ENCODE data around the gene MMP20.

The MMP20 gene, protein sequence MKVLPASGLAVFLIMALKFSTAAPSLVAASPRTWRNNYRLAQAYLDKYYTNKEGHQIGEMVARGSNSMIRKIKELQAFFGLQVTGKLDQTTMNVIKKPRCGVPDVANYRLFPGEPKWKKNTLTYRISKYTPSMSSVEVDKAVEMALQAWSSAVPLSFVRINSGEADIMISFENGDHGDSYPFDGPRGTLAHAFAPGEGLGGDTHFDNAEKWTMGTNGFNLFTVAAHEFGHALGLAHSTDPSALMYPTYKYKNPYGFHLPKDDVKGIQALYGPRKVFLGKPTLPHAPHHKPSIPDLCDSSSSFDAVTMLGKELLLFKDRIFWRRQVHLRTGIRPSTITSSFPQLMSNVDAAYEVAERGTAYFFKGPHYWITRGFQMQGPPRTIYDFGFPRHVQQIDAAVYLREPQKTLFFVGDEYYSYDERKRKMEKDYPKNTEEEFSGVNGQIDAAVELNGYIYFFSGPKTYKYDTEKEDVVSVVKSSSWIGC

DNA sequence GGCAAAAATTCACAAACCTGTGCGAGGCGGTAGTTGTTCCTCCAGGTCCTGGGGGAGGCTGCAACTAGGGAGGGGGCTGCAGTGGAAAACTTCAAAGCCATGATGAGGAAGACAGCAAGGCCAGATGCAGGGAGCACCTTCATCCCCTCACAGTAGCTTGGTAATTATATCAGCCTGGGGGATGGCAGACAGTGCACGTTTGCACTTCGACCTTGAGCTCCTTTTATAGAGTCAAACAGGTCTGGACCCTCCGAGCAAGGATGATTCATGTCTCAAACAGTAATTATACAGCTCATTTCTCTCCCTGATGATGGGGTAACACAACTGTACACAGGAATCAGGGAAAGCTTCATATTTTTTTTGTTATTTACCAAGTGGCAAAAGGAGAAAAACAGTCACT lies at the start of gene MMP20:
TSS of gene MMP20 (minus strand) at position 156 of the 400 bp plus-strand sequence. CDS start at position 143, 13 bp downstream.
- DNase-seq (no peak), ATAC-seq (no peak)
- Mint-ChIP-seq H3K27me3 (no peaks in the 10 kb centered on the region), H3K4me3 (no peak within 1 kb of the TSS), H3K9me3 (no peaks in the 10 kb centered on the region), H3K4me1 (no peaks in the 10 kb centered on the region), H3K27ac (no peak within 1 kb of the TSS)

DNA sequence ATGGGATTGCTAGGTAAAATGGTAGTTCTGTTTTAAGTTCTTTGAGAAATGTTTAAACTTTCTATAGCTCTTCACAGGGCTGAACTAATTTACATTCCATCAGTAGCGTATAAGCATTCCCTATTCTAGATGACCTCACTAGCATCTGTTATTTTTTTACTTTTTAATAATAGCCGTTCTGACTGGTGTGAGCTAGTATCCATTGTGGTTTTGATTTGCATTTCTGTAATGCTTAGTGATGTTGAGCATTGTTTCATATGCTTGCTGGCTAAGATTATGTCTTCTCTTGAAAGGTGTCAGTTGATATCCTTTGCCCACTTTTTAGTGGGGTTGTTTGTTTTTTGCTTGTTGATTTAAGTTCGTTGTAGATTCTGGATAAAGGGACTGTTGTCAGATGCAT lies 44.5 kb upstream of the MMP20 start:
- DNase-seq (no peak), ATAC-seq (no peak)
- no peak overlapping the region for H3K27ac Mint-ChIP-seq
- H3K9me3 Mint-ChIP-seq = no peaks in the 10 kb centered on the region
- H3K4me1 Mint-ChIP-seq = peaks cover 5% of the 10 kb centered on the region
- H3K4me3 Mint-ChIP-seq = no peak overlapping the region
- H3K27me3 Mint-ChIP-seq = peaks cover 8% of the 10 kb centered on the region

DNA sequence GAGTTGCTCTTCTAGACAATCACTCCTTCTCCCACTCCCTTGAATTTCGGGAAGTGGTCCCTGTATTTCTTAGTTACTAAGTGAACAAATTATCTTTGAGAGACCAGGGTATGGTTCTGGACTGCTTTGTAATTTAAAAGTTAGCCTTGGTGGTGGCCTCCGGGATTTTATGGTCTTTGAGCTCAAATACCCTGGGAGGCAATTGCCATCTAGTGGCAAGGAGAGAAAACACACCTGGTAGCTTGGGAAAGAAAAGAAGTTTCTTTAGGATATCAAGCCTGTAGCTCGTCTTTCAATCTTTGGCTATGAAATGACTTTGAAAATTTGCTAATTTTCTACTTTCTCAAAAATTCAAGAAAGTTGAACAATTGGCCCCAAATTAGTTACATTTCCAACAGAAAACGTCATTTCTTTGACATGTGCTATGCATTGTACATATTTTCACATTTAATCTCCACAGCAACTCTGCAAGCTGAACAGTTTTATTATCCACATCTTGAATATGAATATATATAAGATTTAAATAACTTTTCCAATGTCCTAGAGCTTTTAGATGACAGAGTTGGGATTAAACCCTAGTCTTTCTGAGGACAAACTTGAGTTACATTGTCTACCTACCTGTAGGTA lies 41.3 kb upstream of the MMP20 start:
- no peaks in the 10 kb centered on the region for H3K9me3 Mint-ChIP-seq
- no peak overlapping the region for H3K4me3 Mint-ChIP-seq
- peaks cover 8% of the 10 kb centered on the region for H3K27me3 Mint-ChIP-seq
- peaks cover 5% of the 10 kb centered on the region for H3K4me1 Mint-ChIP-seq
- no peak overlapping the region for H3K27ac Mint-ChIP-seq
- no peak for ATAC-seq
- peak; percentile 14 to 15 for DNase-seq

DNA sequence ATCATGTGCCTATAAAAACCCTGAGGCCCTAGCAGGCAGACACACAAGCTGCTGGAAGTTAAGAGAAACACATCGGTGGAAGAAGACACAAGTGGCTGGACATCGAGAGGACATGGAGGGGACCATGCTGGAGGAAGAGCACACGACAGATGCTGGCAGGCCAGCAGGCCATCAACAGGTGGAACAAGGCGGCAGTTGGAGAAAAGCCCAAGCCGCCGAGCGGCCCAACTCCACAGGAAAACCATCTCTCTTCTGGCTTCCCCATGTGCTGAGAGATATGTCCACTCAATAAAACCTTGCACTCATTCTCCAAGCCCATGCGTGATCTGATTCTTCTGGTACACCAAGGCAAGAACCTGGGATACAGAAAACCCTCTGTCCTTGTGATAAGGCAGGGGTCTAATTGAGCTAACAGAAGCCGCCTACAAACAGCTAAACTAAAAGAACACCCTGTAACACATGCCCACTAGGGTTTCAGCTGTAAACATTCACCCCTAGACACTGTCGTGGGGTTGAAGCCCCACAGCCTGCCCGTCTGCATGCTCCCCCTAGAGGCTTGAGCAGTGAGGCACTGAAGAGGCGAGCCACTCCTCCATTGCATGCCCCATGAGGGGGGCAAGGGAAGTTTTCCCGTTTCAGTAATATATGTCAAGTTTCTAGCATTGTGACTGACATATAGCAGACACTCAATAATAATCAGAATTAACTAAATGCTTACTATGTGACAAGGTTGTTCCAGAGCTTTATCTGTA lies 39.0 kb upstream of the MMP20 start:
- Mint-ChIP-seq H3K9me3 (no peaks in the 10 kb centered on the region), H3K4me1 (peaks cover 5% of the 10 kb centered on the region), H3K27me3 (peaks cover 8% of the 10 kb centered on the region), H3K4me3 (no peak overlapping the region), H3K27ac (no peak overlapping the region)
- DNase-seq = peak; percentile 7 to 18
- peak; percentile 75 for ATAC-seq

DNA sequence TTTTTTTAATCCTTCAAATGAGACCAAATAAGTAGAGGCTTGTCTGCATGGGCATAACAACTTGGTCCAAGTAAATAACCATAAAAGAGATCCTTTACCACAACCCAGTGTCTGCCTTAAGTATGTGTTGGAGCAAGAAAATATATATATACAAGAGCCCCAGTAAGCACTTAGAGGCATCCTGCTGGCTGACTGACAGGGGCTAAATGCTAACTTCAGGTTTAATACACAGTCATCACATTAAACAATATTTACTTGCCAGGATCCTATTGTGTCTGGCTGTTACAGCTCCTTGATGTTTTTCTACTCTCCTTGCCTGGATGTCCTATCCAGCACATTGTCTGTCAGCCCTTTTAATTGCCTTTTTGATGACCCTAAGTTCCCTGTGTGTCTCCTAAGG lies 37.5 kb upstream of the MMP20 start:
- H3K4me1 Mint-ChIP-seq = peaks cover 5% of the 10 kb centered on the region

DNA sequence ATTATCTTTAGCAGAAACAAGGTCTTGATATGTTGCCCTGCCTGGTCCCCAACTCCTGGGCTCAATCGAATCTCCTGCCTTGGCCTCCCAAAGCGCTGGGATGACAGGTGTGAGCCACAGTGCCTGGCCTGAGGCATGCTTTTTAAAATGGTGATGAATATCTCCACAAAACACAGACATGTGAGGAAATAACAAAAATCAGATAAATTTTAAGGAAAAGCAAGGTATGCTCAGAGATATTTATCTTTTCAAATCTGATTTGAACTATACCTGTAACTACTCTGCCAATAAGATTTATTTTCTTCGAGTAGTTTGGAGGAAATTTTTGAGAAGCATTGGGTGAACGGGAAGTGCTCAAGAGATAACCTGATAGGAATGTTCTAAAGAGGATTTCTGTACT lies 35.9 kb upstream of the MMP20 start:
- H3K27me3 Mint-ChIP-seq = peaks cover 8% of the 10 kb centered on the region
- DNase-seq (no peak), ATAC-seq (no peak)
- no peaks in the 10 kb centered on the region for H3K9me3 Mint-ChIP-seq
- H3K4me3 Mint-ChIP-seq = no peak overlapping the region
- no peak overlapping the region for H3K27ac Mint-ChIP-seq
- H3K4me1 Mint-ChIP-seq = peaks cover 3% of the 10 kb centered on the region

More for the DNA sequence above, 37.5 kb upstream of the MMP20 start:
- no peak for ATAC-seq
- no peaks in the 10 kb centered on the region for H3K9me3 Mint-ChIP-seq
- DNase-seq = no peak
- H3K27me3 Mint-ChIP-seq = peaks cover 8% of the 10 kb centered on the region
- H3K4me3 Mint-ChIP-seq = no peak overlapping the region
- no peak overlapping the region for H3K27ac Mint-ChIP-seq

DNA sequence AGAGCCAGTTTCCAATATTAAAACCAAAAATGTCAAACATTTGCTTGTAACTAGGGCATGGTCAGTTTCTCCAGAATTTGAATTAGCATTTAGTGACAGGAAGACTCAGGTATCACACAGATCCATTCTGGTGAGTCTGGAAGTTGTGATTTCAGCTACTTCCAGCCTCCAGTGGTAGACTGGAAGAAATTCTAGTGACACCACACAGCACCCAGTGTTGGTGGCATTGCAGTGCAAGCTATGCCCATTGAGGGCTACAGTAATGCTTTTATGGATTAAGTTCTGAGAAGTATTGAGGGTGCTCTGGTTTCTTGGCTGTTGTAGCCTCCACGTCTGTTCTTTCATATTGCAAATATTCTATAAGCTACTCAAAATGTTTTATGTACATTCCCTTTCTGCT lies 31.4 kb upstream of the MMP20 start:
- Mint-ChIP-seq H3K27ac (no peak overlapping the region), H3K4me1 (no peaks in the 10 kb centered on the region), H3K4me3 (no peak overlapping the region), H3K9me3 (peaks cover 5 to 7% of the 10 kb centered on the region in 2 donors), H3K27me3 (peaks cover 8% of the 10 kb centered on the region)
- DNase-seq = no peak
- ATAC-seq = no peak

DNA sequence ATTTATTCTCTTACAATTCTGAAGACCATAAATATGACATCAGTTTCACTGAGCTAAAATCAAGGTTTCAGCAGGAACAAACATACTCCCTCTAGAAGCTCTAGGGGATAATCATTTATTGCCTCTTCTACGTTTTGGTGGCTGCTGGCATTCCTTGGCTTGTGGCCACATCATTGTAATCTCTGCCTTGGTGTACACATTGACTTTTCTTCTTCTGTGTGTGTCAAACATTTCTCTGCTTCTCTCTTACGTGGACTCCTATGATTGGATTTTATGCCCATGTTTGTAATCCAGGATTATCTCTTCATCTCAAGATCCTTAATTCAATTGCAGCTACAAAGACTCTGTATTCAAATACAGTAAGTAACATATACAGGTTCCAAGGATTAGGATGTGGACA lies 30.4 kb upstream of the MMP20 start:
- Mint-ChIP-seq H3K27ac (no peak overlapping the region), H3K27me3 (peaks cover 8% of the 10 kb centered on the region), H3K4me3 (no peak overlapping the region), H3K4me1 (no peaks in the 10 kb centered on the region), H3K9me3 (peaks cover 5 to 7% of the 10 kb centered on the region in 2 donors)
- no peak for ATAC-seq
- no peak for DNase-seq

DNA sequence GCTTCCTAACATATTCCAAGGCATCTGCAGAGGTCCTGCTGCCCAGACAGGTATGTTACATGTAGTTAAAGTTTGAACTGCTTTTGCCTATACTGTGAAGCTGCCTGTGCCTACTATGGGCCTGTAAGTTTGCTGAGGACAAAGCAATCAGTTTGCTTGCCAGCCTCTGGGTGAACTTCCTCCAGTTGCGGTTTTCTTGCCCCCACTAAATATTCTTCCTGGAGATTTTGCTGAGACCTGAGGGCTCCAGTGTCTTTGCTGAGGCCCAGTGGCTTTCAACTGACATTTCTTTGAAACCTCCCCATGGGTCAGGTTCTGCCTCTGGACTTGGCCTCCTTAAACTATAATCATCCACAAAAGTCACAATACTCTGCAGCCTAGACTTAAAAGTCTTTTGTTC lies 29.6 kb upstream of the MMP20 start:
- H3K27ac Mint-ChIP-seq = no peak overlapping the region
- H3K27me3 Mint-ChIP-seq = peaks cover 8% of the 10 kb centered on the region
- H3K9me3 Mint-ChIP-seq = peaks cover 5 to 7% of the 10 kb centered on the region in 2 donors
- DNase-seq (no peak), ATAC-seq (no peak)
- no peak overlapping the region for H3K4me3 Mint-ChIP-seq
- H3K4me1 Mint-ChIP-seq = no peaks in the 10 kb centered on the region

DNA sequence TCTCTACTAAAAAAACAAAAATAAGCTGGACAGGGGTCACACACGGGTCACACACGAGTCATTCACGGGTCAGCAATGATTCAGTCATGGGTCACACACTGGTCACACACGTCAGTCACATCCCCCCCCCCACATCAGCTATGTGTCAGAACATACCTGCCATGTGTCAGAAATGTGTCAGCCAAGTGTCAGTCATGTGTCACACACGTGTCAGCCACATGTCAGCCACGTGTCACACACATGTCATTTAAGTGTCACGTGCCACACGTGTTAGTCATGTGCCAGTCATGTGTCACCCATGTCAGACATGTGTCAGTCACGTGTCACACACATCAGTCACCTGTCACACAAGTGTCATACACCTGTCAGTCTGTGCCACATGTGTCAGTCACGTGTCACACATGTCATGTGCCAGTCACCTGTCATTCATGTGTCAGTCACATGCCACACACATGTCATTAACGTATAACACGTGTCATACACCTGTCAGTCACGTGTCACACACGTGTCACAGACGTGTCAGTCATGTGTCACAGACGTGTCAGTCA lies 28.7 kb upstream of the MMP20 start:
- DNase-seq = no peak
- Mint-ChIP-seq H3K9me3 (peaks cover 5 to 7% of the 10 kb centered on the region in 2 donors), H3K4me1 (no peaks in the 10 kb centered on the region), H3K27me3 (peaks cover 8% of the 10 kb centered on the region), H3K4me3 (no peak overlapping the region), H3K27ac (no peak overlapping the region)
- ATAC-seq = no peak

DNA sequence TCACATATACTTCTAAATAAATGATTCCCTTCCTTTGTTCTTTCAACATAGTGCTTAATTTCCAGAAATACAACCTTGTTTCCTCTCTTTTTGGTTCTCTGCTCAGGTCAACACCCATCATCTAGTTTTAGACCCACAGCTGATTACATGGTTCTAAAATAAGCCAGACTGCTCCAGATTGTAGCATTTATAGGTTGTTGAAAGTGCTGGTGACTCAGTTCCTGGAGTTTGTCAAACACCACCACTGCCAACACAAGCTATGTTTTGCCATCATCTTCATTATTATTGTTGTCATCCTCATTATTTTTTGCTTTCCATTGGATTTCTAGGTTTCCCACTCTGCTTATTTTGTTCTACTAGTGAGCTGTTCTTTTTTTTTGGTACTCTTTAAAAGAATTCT lies 22.3 kb upstream of the MMP20 start:
- H3K9me3 Mint-ChIP-seq = no peaks in the 10 kb centered on the region
- no peak overlapping the region for H3K27ac Mint-ChIP-seq
- H3K27me3 Mint-ChIP-seq = peaks cover 3% of the 10 kb centered on the region
- no peak for ATAC-seq
- H3K4me1 Mint-ChIP-seq = no peaks in the 10 kb centered on the region
- DNase-seq = no peak
- H3K4me3 Mint-ChIP-seq = no peak overlapping the region

DNA sequence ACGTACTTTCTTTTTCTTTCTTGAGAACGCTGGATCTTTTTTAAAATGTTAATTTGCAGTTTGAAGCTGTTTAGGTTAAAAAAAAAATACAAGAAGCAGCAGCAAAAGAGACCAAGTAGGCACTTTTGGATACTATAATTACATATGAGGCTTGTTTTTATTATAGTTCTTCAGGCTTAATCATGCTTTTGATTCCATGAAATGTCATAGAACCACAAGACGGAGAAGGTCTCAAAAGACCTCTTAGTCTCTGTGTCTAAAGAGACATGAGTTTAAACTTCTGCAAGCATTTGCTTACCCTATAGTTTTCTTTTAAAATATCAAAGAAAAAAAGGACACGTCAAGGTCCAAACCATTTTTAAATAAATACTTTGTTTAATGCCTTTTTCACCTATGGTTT lies 18.8 kb upstream of the MMP20 start:
- Mint-ChIP-seq H3K4me3 (no peak overlapping the region), H3K27me3 (no peaks in the 10 kb centered on the region), H3K27ac (no peak overlapping the region), H3K4me1 (no peaks in the 10 kb centered on the region), H3K9me3 (no peaks in the 10 kb centered on the region)
- DNase-seq (no peak), ATAC-seq (no peak)

DNA sequence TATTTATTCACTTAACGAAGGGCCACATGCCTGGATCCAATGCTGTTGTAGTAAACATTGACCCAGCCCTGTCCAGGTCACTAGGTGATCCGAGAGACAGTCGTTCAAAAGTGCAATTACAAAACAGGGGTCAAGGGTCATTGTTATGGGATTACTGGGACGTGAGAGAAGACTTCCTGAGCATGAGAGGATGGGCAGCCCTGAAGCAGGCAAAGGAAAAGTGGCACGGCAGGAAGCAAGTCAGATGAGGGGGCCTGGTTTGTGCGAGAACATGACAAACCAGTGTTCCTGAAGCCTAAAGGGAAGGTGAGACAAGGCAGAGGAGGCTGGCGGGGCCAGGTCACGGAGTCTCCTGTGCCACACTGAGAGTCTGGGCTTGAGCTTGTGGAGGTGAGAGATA lies 15.8 kb upstream of the MMP20 start:
- H3K27ac Mint-ChIP-seq = peak overlapping the region in 1 of 2 donors; percentile 13
- no peaks in the 10 kb centered on the region for H3K27me3 Mint-ChIP-seq
- no peaks in the 10 kb centered on the region for H3K4me1 Mint-ChIP-seq
- ATAC-seq (no peak), DNase-seq (no peak)
- no peaks in the 10 kb centered on the region for H3K9me3 Mint-ChIP-seq
- no peak overlapping the region for H3K4me3 Mint-ChIP-seq

DNA sequence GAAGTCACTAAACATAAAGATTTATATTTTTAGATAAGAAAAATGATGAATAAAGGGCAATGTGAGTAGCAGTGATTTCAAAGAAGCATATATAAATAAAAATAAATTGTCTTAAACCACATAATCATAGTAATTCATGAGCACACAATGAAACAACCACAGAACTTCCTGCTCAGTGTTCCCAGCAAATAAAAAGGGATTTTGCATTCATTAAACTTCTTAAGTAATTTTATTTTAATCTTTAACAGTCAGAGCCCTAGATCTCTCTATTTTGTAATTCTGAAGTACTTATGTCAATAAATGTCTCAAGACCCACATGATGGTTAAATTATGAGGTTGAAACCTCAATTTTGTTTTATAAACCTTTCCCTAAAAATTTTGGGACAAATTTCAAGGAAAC lies 14.5 kb upstream of the MMP20 start:
- Mint-ChIP-seq H3K27me3 (no peaks in the 10 kb centered on the region), H3K9me3 (no peaks in the 10 kb centered on the region), H3K4me1 (no peaks in the 10 kb centered on the region), H3K4me3 (no peak overlapping the region), H3K27ac (no peak overlapping the region)
- DNase-seq (no peak), ATAC-seq (no peak)

DNA sequence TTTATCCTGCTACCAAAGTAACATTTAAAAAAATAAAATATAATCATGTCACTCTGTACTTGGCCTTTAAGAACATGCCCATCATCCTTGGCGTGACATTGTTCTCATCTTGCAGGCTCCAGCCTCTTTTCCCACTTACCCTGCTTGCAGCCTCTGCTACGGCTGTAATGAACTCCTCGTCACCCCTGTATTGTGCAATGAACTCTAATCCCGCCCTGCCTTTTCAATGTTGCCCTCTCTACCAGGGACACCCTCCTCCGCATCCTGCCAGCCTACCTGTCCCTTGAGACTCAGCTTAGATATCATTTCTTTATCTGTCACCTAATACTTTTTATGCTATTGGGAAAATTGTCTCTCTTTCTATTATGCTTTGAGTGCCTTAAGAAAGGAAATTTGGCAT lies 12.6 kb upstream of the MMP20 start:
- Mint-ChIP-seq H3K27ac (no peak overlapping the region), H3K4me3 (no peak overlapping the region), H3K27me3 (no peaks in the 10 kb centered on the region), H3K4me1 (no peaks in the 10 kb centered on the region), H3K9me3 (no peaks in the 10 kb centered on the region)
- DNase-seq (no peak), ATAC-seq (no peak)

Data from stimulated activated naive CD8-positive, alpha-beta T cell treated with anti-CD3 and anti-CD28 coated beads, Interleukin-15, amount 100 ng/mL, for 72 hours (primary cell).